Keratinocyte (primary cell): ENCODE data around the gene GPC5. TPM values are rescaled to one million over a fixed set of nuclear protein-coding genes. Genes with fewer than 3 reads are reported as not detected.

Experiments
- DNase-seq: peaks from one replicate; pipeline ENCODE4 v3.0.0-alpha.2; 2011; ENCODE audit warnings: low read depth, missing footprints, low spot score
- FAIRE-seq: peaks from 2 replicates; lab custom pipeline; 2011; peaks lifted over from hg19 to GRCh38; lab: Jason Lieb, UNC
- H2AFZ ChIP-seq: 2 replicates; pipeline ENCODE4 v1.6.0; 2012; ENCODE audit warnings: low read length, control low read depth, inconsistent platforms; ENCODE audit not compliant: control insufficient read depth
- H3K27ac ChIP-seq: 2 replicates; pipeline ENCODE4 v1.5.1; 2011; ENCODE audit warnings: low read length; ENCODE audit not compliant: control insufficient read depth, insufficient read depth
- H3K27me3 ChIP-seq: 3 replicates; pipeline ENCODE4 v1.6.0; 2011; ENCODE audit warnings: low read length; ENCODE audit not compliant: control insufficient read depth, insufficient read depth; ENCODE audit errors: extremely low read depth
- H3K36me3 ChIP-seq, 2 experiments: 2 replicates in 1 of 2; 3 replicates in 1 of 2; pipeline ENCODE4 v1.5.1; 2011; ENCODE audit warnings: low read length in 2 of 2, mild to moderate bottlenecking in 1 of 2; ENCODE audit not compliant: control insufficient read depth in 2 of 2, insufficient read depth in 2 of 2; ENCODE audit errors: extremely low read depth in 1 of 2
- H3K4me1 ChIP-seq: 3 replicates; pipeline ENCODE4 v1.5.1; 2011; ENCODE audit warnings: low read length; ENCODE audit not compliant: control insufficient read depth, insufficient read depth; ENCODE audit errors: extremely low read depth
- H3K4me2 ChIP-seq: 3 replicates; pipeline ENCODE4 v1.6.0; 2011; ENCODE audit warnings: low read depth, low read length; ENCODE audit not compliant: control insufficient read depth, insufficient read depth; ENCODE audit errors: extremely low read depth
- H3K4me3 ChIP-seq, 3 experiments: fragments of 200-600 bp in 1 of 3; sonication (generic) in 1 of 3; 2 replicates in 2 of 3; 3 replicates in 1 of 3; pipeline ENCODE4 v1.5.1; 2011 to 2016; ENCODE audit warnings: low read length in 3 of 3, mild to moderate bottlenecking in 3 of 3, control low read depth in 2 of 3, inconsistent platforms in 1 of 3, low read depth in 1 of 3, mixed read lengths in 1 of 3, mixed run types in 1 of 3, moderate library complexity in 1 of 3; ENCODE audit not compliant: control insufficient read depth in 2 of 3, insufficient read depth in 2 of 3; ENCODE audit errors: extremely low read depth in 1 of 3
- H3K79me2 ChIP-seq: 2 replicates; pipeline ENCODE4 v1.6.0; 2012; ENCODE audit warnings: low read length; ENCODE audit not compliant: control insufficient read depth, insufficient read depth
- H3K9ac ChIP-seq: 3 replicates; pipeline ENCODE4 v1.6.0; 2011; ENCODE audit warnings: low read length; ENCODE audit not compliant: control insufficient read depth, insufficient read depth; ENCODE audit errors: extremely low read depth
- H3K9me1 ChIP-seq: 3 replicates; pipeline ENCODE4 v1.6.0; 2011; ENCODE audit warnings: low read length; ENCODE audit not compliant: control insufficient read depth, insufficient read depth; ENCODE audit errors: extremely low read depth
- H3K9me3 ChIP-seq: 2 replicates; pipeline ENCODE4 v1.5.1; 2012; ENCODE audit warnings: low read depth, low read length; ENCODE audit not compliant: control insufficient read depth
- H4K20me1 ChIP-seq: 3 replicates; pipeline ENCODE4 v1.6.0; 2011; ENCODE audit warnings: low read length; ENCODE audit not compliant: control insufficient read depth, insufficient read depth; ENCODE audit errors: extremely low read depth
- CTCF ChIP-seq, 3 experiments: IDR thresholded peaks in 1 of 3; conservative IDR thresholded peaks in 1 of 3; optimal IDR thresholded peaks in 1 of 3; 2 replicates in 2 of 3; 3 replicates in 1 of 3; pipeline versions ENCODE3 to v1.5.1; 2011; ENCODE audit warnings: low read length in 3 of 3, mild to moderate bottlenecking in 3 of 3, moderate library complexity in 2 of 3, control low read depth in 1 of 3, inconsistent platforms in 1 of 3; ENCODE audit not compliant: insufficient read depth in 2 of 3; ENCODE audit errors: extremely low read depth in 1 of 3
- EZH2 ChIP-seq: IDR thresholded peaks from one replicate; pipeline ENCODE4 v1.6.1; 2012; ENCODE audit warnings: inconsistent platforms, mild to moderate bottlenecking, low read length, moderate library complexity
- dilution Hi-C: fragments of 300-500 bp; cut with MboI; formaldehyde crosslinking; loops from one replicate; pipeline ENCODE4 v1.7.0; 2020; ENCODE audit warnings: low sequenced_read_pairs; ENCODE audit not compliant: extremely low pct_ligation_motif_present
- polyA plus RNA-seq, 5 experiments: library from polyadenylated mRNA; depleted of rRNA in 3 of 5; stranded (reverse) in 3 of 5; stranded (forward) in 1 of 5; unstranded in 1 of 5; fragments of >200 nt; gene quantifications; 1 replicate in 1 of 5; 2 replicates in 3 of 5; 3 replicates in 1 of 5; pipeline versions ENCODE4 v1.2.1 to v1.2.3, GENCODE V29; 2011 to 2012; ENCODE audit warnings: missing spikeins in 2 of 5, low read depth in 1 of 5, low replicate concordance in 1 of 5

GPC5 gene
- polyA plus RNA-seq, 1 donor (not counting 4 experiments of a cell fraction or from before 2014, with no cell fraction given), result 0.10 TPM

GRCh38 chr13:91520952-91521351 lies 122.5 kb downstream of the GPC5 start:
- TF ChIP-seq EZH2, result no peak
- TF ChIP-seq CTCF (optimal IDR thresholded peaks at IDR 0.05 in 1 of 3, IDR thresholded peaks at IDR 0.05 in 1 of 3, conservative IDR thresholded peaks at IDR 0.05 in 1 of 3; ENCODE audit: extremely low read depth in 1 of 3, insufficient read depth in 2 of 3, low read length in 3 of 3), result no peak
- FAIRE-seq (no peak), DNase-seq (no peak)
- no peak overlapping the region for H3K27ac ChIP-seq
- no peak overlapping the region for H3K9ac ChIP-seq
- no peak overlapping the region for H3K4me2 ChIP-seq
- no peaks in the 10 kb centered on the region for H3K9me3 ChIP-seq
- no peaks in the 10 kb centered on the region for H3K9me1 ChIP-seq
- no peak overlapping the region for H3K4me3 ChIP-seq
- H3K79me2 ChIP-seq, result no peaks in the 10 kb centered on the region
- dilution Hi-C loops, result no loop called here
- H4K20me1 ChIP-seq, result no peaks in the 10 kb centered on the region
- H3K4me1 ChIP-seq, result no peaks in the 10 kb centered on the region
- H3K27me3 ChIP-seq, result no peaks in the 10 kb centered on the region
- H3K36me3 ChIP-seq, result no peaks in the 10 kb centered on the region
- H2AFZ ChIP-seq, result no peak overlapping the region

GRCh38 chr13:91523116-91523515 lies 124.7 kb downstream of the GPC5 start:
- Histone ChIP-seq H3K4me2 (no peak overlapping the region), H3K4me3 (no peak overlapping the region), H3K9me1 (no peaks in the 10 kb centered on the region), H3K9ac (no peak overlapping the region), H3K79me2 (no peaks in the 10 kb centered on the region), H2AFZ (no peak overlapping the region), H3K27me3 (no peaks in the 10 kb centered on the region), H3K9me3 (no peaks in the 10 kb centered on the region), H3K27ac (no peak overlapping the region), H3K4me1 (no peaks in the 10 kb centered on the region), H4K20me1 (no peaks in the 10 kb centered on the region), H3K36me3 (no peaks in the 10 kb centered on the region)
- dilution Hi-C loops, result no loop called here
- no peak for FAIRE-seq
- TF ChIP-seq CTCF (optimal IDR thresholded peaks at IDR 0.05 in 1 of 3, IDR thresholded peaks at IDR 0.05 in 1 of 3, conservative IDR thresholded peaks at IDR 0.05 in 1 of 3; ENCODE audit: extremely low read depth in 1 of 3, insufficient read depth in 2 of 3, low read length in 3 of 3) (no peak), EZH2 (no peak)
- DNase-seq, result no peak
